ENCODE measurements around the gene RHEX. TPM values are rescaled to one million over a fixed set of nuclear protein-coding genes. Genes with fewer than 3 reads are reported as not detected.
"Not testable (repeated sequence)": the region's sequence is repeated elsewhere in the genome, so short reads cannot be mapped to it uniquely, and the experiment has no call there.

The RHEX gene
- total and polyA plus RNA-seq, 11 donors: 0.16 to 0.60 (median 0.38) TPM; not detected in 5

GRCh38 chr1:206058927-206059292, 5.9 kb downstream of the RHEX start:
- no peak for ATAC-seq

GRCh38 chr1:206059355-206059915, 6.5 kb downstream of the RHEX start:
- intact Hi-C loops (cut with DNase I): no loop called here
- Histone ChIP-seq H3K36me3 (no peaks in the 10 kb centered on the region), H3K27ac (no peak overlapping the region), H3K4me1 (no peaks in the 10 kb centered on the region), H3K9me3 (no peaks in the 10 kb centered on the region), H3K4me3 (no peak overlapping the region), H3K27me3 (no peaks in the 10 kb centered on the region)
- no peak for TF ChIP-seq CTCF (IDR thresholded peaks at IDR 0.05)
- DNase-seq (no peak), ATAC-seq (no peak)
- WGBS, 4 donors: 77 to 87% (median 78%) methylated on average over 3 of the region's 3 CpGs

More at GRCh38 chr1:206058927-206059292, 5.9 kb downstream of the RHEX start:
- WGBS, 4 donors: 96 to 100% (median 98%) methylated on average over 1 of the region's 1 CpG
- H3K27ac ChIP-seq: no peak overlapping the region
- intact Hi-C loops (cut with DNase I): no loop called here
- TF ChIP-seq POLR2A (IDR thresholded peaks at IDR 0.05) (no peak), CTCF (IDR thresholded peaks at IDR 0.05) (no peak)
- H3K4me1 ChIP-seq: no peaks in the 10 kb centered on the region
- H3K27me3 ChIP-seq: no peaks in the 10 kb centered on the region
- H3K9me3 ChIP-seq: no peaks in the 10 kb centered on the region
- H3K4me3 ChIP-seq: no peak overlapping the region
- no peak for DNase-seq
- no peaks in the 10 kb centered on the region for H3K36me3 ChIP-seq

GRCh38 chr1:206060844-206061243, 7.9 kb downstream of the RHEX start:
- no peak for TF ChIP-seq POLR2A (IDR thresholded peaks at IDR 0.05)
- TF ChIP-seq CTCF (IDR thresholded peaks at IDR 0.05): no peak
- no peak for DNase-seq
- intact Hi-C loops (cut with DNase I): no loop called here
- Histone ChIP-seq H3K36me3 (no peaks in the 10 kb centered on the region), H3K27me3 (no peaks in the 10 kb centered on the region), H3K4me1 (no peaks in the 10 kb centered on the region), H3K27ac (no peak overlapping the region), H3K4me3 (no peak overlapping the region), H3K9me3 (no peaks in the 10 kb centered on the region)
- WGBS, 4 donors: 92 to 96% (median 95%) methylated on average over 3 of the region's 3 CpGs
- no peak for ATAC-seq

- Histone ChIP-seq H3K9me3 (no peaks in the 10 kb centered on the region), H3K4me1 (peaks cover 0 to 9% (median 2%) of the 10 kb centered on the region in 12 donors), H3K27me3 (no peaks in the 10 kb centered on the region), H3K27ac (no peak overlapping the region), H3K4me3 (no peak overlapping the region), H3K36me3 (no peaks in the 10 kb centered on the region)
- DNase-seq (no peak), ATAC-seq (peak in 3 of 4 donors; percentile 51 to 71 (median 71))
- intact Hi-C loops (cut with DNase I): no loop called here
- TF ChIP-seq POLR2A (IDR thresholded peaks at IDR 0.05): no peak
- no peak for TF ChIP-seq CTCF (IDR thresholded peaks at IDR 0.05)
- 44 to 58% (median 50%) methylated on average over 6 of the region's 6 CpGs for WGBS, 4 donors
These were observed 9.5 kb downstream of the RHEX start for GRCh38 chr1:206062464-206062863.

DNA sequence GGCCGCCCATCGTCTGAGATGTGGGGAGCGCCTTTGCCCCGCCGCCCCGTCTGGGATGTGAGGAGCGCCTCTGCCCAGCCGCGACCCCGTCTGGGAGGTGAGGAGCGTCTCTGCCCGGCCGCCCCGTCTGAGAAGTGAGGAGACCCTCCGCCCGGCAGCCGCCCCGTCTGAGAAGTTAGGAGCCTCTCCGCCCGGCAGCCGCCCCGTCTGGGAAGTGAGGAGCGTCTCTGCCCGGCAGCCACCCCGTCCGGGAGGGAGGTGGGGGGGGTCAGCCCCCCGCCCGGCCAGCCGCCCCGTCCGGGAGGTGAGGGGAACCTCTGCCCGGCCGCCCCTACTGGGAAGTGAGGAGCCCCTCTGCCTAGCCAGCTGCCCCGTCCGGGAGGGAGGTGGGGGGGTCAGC, 11.0 kb downstream of the RHEX start:
- H3K27me3 ChIP-seq; ATAC-seq; H3K4me3 ChIP-seq; H3K9me3 ChIP-seq; H3K27ac ChIP-seq; H3K36me3 ChIP-seq; DNase-seq; intact Hi-C loops (cut with DNase I): not testable (repeated sequence)
- WGBS, 4 donors: 94 to 100% (median 96%) methylated on average over 2 to 31 of the region's 35 CpGs; no CpG with 5 or more reads in 1 of the 4 donors
- peaks cover 0 to 16% (median 4%) of the 10 kb centered on the region in 12 donors for H3K4me1 ChIP-seq

GRCh38 chr1:206064501-206064900, 11.5 kb downstream of the RHEX start:
- H3K4me1 ChIP-seq: peaks cover 0 to 16% (median 4%) of the 10 kb centered on the region in 12 donors
- H3K4me3 ChIP-seq; DNase-seq; ATAC-seq; H3K27me3 ChIP-seq; intact Hi-C loops (cut with DNase I); H3K9me3 ChIP-seq; H3K27ac ChIP-seq; H3K36me3 ChIP-seq: not testable (repeated sequence)
- 91 to 95% (median 92%) methylated on average over 9 to 23 of the region's 25 CpGs for WGBS, 4 donors

Measured in heart left ventricle (tissue), 16 donors.